Stimulated activated naive B cell treated with anti-CD40 and anti-IgM and Interleukin-4, amounts not matched to agents 10 μg/mL and 1 μg/mL and 100 μg/mL, for 72 hours (primary cell): Measurements from ENCODE around the gene SCYL1.

Source experiments
- ATAC-seq, 2 donors: fragments of 150-1000 bp; cut with Tn5 transposase; replicated peaks; 2 replicates each; pipeline ENCODE4 v1.10.0; 2021; ENCODE audit warnings: moderate library complexity in 1 of 2
- DNase-seq: peaks from one replicate; pipeline ENCODE4 v3.0.0; 2021
- H3K27ac Mint-ChIP-seq: one replicate; pipeline ENCODE4 v1.8.0; 2022; ENCODE audit warnings: mild to moderate bottlenecking, mixed read lengths
- H3K27me3 Mint-ChIP-seq, 2 donors: one replicate each; pipeline ENCODE4 v1.8.0; 2022; ENCODE audit warnings: mixed read lengths in 2 of 2
- H3K36me3 Mint-ChIP-seq, 2 donors: one replicate each; pipeline ENCODE4 v1.8.0; 2022; ENCODE audit warnings: mixed read lengths in 2 of 2, mild to moderate bottlenecking in 1 of 2
- H3K4me1 Mint-ChIP-seq, 2 donors: one replicate each; pipeline ENCODE4 v1.8.0; 2022; ENCODE audit warnings: mixed read lengths in 2 of 2, mild to moderate bottlenecking in 1 of 2
- H3K4me3 Mint-ChIP-seq, 2 donors: one replicate each; pipeline ENCODE4 v1.8.0; 2022; ENCODE audit warnings: mild to moderate bottlenecking in 2 of 2, mixed read lengths in 2 of 2, moderate library complexity in 1 of 2
- H3K9me3 Mint-ChIP-seq, 2 donors: one replicate each; pipeline ENCODE4 v1.8.0; 2022; ENCODE audit warnings: mixed read lengths in 2 of 2, mild to moderate bottlenecking in 1 of 2

The SCYL1 gene

DNA sequence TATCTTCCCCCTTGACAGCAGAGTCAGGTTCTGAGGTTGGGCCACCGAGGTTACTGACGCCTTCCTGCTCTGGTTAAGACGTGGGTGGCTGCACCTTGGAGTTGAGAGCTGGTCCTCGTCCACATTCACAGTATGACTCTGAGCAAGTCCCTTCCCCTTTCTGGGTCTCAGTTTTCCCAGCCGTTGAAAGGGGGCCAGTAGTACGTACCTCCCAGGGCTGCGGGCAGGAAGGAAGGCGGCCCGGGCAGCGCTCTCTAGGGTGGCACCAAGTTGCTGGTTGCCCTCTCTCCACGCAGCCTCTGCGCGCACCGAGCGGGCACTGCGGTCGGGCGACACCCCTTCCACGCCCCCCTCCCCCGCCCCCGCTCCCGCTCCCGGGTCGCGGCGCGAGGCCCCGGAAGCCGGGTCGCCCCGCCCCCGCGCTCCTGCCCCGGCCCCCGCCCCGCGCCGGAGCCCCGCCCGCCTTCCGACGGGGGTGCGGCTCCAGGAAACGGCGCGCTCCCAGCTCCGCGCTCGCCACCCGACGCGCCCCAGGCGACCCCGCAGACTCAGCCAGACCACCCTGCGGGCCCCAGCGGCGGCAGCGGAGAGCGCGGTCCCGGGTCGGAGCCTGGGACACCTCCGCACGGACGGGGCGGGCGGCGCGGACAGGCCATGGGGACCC lies 50.8 kb downstream of the SCYL1 start, which contains the start of gene EHBP1L1:
Gene EHBP1L1, plus strand, starts transcription at position 486 of the 664 bp plus-strand sequence. CDS start 250 bp downstream, outside the sequence.
- Mint-ChIP-seq H3K4me1 (peaks cover 42 to 80% of the 10 kb centered on the region in 2 donors), H3K9me3 (no peaks in the 10 kb centered on the region), H3K36me3 (peaks cover 26 to 51% of the 10 kb centered on the region in 2 donors), H3K27me3 (no peaks in the 10 kb centered on the region), H3K27ac (peak within 1 kb of the TSS; percentile 97), H3K4me3 (peak within 1 kb of the TSS; percentile 88 to 91)
- DNase-seq (peak; percentile 80), ATAC-seq (peak; percentile 50 to 55)

DNA sequence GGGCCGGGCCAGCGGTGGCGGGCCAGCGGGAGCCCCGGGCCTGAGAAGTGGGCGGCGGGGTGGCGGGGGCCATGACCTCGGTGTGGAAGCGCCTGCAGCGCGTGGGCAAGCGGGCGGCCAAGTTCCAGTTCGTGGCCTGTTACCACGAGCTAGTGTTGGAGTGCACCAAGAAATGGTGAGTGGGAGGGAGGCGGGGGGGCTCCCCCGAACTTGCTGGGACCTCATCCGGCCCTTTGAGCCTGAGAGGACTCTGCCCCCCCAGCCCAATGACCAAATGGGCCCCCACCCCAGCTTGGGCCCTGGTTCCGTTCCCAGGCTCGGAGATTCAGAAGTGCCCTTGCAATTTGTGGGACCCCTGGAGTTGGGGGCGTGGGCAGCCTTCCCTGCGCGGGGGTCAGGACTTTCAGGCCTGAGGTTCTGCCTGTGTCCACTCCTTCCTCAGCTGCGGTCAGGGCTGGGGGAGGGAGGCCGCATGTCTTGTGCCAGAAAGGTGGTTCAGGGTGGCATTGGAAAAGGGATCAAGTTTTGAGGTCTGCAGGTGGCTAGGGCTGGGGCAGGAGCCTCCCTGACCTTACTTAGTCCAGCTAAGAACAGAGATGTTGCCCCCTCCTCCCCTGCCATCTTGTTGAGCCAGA lies 51.5 kb downstream of the SCYL1 start:
- peaks cover 41 to 77% of the 10 kb centered on the region in 2 donors for H3K4me1 Mint-ChIP-seq
- no peak for DNase-seq
- peaks cover 29 to 56% of the 10 kb centered on the region in 2 donors for H3K36me3 Mint-ChIP-seq
- ATAC-seq = peak in 1 of 2 donors; percentile 1
- H3K27me3 Mint-ChIP-seq = no peaks in the 10 kb centered on the region
- no peaks in the 10 kb centered on the region for H3K9me3 Mint-ChIP-seq
- H3K4me3 Mint-ChIP-seq = peak overlapping the region; percentile 88 to 90
- H3K27ac Mint-ChIP-seq = peak overlapping the region; percentile 96

DNA sequence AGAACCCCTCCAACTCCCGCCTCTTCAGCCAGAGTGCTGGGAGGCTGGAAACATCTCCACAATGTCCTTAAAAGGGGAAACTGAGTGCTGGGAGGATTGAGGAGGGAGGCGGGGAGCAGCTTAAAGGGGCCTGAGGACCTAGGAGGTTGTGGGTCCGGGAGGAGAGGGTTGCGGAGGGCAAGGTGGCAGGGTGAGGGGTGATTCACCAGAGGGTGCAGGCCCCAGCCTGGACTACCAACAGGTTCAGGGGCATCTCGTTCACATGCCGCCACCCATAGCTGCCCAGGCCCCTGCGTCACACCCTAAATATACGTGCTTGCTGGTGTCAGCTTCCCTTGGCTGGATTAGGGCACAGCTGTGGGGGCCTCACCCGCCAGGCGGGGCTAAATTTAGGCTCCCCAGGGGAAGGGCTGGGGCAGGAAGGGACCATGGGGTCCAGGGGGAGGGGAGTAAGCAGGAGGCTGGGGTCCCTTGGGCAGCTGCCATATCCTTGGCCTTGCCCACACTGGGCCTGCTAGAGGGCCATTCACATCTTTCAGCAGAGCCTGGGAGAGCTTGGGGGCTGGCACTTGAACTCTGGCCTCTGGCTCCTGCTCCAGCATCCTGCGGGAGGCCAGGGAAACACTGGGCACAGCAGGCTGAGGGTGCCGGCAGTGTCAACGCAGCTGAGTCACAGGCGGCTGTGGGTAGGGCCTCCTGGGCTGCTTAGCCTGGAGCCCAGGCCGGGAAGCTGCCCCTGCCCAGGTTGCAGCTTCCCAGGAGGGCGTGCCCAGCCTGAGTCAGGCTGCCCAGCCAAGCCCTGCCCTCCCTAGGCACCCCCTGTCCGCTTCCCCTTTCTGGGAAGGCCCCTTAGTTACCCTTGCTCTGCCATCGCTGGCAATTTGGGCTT lies 52.2 kb downstream of the SCYL1 start:
- Mint-ChIP-seq H3K4me1 (peaks cover 40 to 77% of the 10 kb centered on the region in 2 donors), H3K36me3 (peaks cover 33 to 58% of the 10 kb centered on the region in 2 donors), H3K4me3 (peak overlapping the region; percentile 88 to 90), H3K27me3 (no peaks in the 10 kb centered on the region), H3K9me3 (no peaks in the 10 kb centered on the region), H3K27ac (peak overlapping the region; percentile 96)
- peak; percentile 10 to 21 for ATAC-seq
- peak; percentile 56 for DNase-seq

DNA sequence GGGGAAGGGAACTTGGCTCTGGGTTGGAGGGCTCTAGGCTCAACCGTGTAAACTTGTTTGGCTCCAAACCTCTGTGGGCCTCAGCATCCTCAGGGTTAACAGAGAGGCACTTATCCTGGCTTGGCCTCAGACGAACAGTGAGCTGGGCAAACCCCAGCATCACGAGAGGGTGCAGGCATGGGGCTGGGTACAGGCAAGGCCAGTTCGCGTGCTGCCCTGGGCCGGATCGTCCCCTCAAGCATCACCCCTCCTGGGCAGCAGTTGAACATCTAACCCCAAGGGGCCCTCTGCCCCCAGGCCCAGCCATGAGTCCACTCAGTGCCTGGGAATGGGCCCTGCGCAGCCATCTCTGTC lies 52.9 kb downstream of the SCYL1 start:
- H3K27ac Mint-ChIP-seq = peak overlapping the region; percentile 96
- peaks cover 38 to 61% of the 10 kb centered on the region in 2 donors for H3K36me3 Mint-ChIP-seq
- H3K4me3 Mint-ChIP-seq = peak overlapping the region; percentile 88 to 90
- ATAC-seq (no peak), DNase-seq (no peak)
- H3K27me3 Mint-ChIP-seq = no peaks in the 10 kb centered on the region
- no peaks in the 10 kb centered on the region for H3K9me3 Mint-ChIP-seq
- H3K4me1 Mint-ChIP-seq = peaks cover 44 to 73% of the 10 kb centered on the region in 2 donors

DNA sequence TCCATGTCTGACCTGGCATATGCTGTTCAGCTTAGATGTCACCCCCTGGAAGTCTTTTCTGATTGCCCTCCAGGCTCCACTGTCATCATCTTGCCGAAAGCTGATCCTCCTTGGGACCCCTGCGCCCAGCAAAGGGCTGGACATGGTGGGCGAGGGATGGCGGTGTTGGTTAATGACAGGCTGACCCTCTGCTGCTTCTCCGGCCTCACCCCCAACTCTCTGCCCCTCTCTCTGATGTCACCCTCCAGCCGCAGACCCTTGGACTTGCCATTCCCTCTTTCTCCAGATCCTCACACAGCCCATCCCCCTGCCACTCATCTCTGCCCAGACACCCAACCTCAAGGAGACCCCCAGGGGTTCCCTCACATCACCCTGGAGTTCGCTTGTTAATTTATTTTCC lies 53.3 kb downstream of the SCYL1 start:
- Mint-ChIP-seq H3K4me3 (peak overlapping the region; percentile 88 to 90), H3K27me3 (no peaks in the 10 kb centered on the region), H3K9me3 (no peaks in the 10 kb centered on the region), H3K4me1 (peaks cover 47 to 75% of the 10 kb centered on the region in 2 donors), H3K27ac (peak overlapping the region; percentile 96), H3K36me3 (peaks cover 42 to 65% of the 10 kb centered on the region in 2 donors)
- ATAC-seq (no peak), DNase-seq (no peak)

DNA sequence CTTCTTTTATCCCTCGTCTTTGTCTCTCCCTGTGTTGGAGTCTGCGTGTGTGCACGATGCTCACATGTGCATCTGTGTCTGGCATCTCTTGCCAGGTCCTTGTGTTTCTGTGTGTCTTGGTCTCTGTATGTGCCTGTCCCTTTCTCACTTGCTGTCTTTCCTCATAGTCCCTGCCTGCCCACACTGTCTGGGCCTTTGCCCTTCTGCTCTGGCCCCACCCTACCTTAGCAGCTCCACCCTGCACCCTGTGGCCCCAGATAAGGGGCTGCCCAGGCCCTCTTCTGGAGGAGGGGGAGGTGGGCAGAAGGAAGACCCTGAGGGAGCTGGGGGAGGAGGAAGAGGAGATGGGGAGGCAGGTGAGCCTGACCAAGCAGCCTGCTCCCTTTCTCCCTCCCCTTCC lies 53.8 kb downstream of the SCYL1 start:
- no peak for ATAC-seq
- peaks cover 46 to 75% of the 10 kb centered on the region in 2 donors for H3K4me1 Mint-ChIP-seq
- peak overlapping the region; percentile 96 for H3K27ac Mint-ChIP-seq
- no peak for DNase-seq
- H3K4me3 Mint-ChIP-seq = peak overlapping the region; percentile 88 to 90
- no peaks in the 10 kb centered on the region for H3K27me3 Mint-ChIP-seq
- H3K9me3 Mint-ChIP-seq = no peaks in the 10 kb centered on the region
- H3K36me3 Mint-ChIP-seq = peaks cover 44 to 68% of the 10 kb centered on the region in 2 donors

DNA sequence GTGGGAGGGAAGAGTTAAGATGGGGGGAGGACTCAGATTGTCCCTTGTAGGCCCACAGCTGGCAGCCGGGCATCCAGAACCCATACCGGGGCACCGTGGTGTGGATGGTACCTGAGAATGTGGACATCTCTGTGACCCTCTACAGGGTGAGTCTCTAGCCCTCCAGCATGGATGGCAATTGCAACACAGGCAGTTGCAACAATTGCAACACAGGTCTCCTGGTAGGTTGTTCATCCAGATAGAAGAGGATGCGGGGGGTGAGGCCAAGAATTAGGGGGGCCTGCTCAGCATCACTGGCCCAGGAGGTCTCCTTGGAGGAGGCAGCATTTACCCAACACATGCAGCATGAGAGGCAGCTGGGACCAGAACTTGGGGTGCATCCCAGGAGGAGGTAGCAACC lies 54.4 kb downstream of the SCYL1 start:
- ATAC-seq = no peak
- H3K27me3 Mint-ChIP-seq = no peaks in the 10 kb centered on the region
- peak overlapping the region; percentile 59 for H3K27ac Mint-ChIP-seq
- no peak for DNase-seq
- H3K36me3 Mint-ChIP-seq = peaks cover 44 to 69% of the 10 kb centered on the region in 2 donors
- no peak overlapping the region for H3K4me3 Mint-ChIP-seq
- H3K9me3 Mint-ChIP-seq = no peaks in the 10 kb centered on the region
- H3K4me1 Mint-ChIP-seq = peaks cover 48 to 70% of the 10 kb centered on the region in 2 donors

DNA sequence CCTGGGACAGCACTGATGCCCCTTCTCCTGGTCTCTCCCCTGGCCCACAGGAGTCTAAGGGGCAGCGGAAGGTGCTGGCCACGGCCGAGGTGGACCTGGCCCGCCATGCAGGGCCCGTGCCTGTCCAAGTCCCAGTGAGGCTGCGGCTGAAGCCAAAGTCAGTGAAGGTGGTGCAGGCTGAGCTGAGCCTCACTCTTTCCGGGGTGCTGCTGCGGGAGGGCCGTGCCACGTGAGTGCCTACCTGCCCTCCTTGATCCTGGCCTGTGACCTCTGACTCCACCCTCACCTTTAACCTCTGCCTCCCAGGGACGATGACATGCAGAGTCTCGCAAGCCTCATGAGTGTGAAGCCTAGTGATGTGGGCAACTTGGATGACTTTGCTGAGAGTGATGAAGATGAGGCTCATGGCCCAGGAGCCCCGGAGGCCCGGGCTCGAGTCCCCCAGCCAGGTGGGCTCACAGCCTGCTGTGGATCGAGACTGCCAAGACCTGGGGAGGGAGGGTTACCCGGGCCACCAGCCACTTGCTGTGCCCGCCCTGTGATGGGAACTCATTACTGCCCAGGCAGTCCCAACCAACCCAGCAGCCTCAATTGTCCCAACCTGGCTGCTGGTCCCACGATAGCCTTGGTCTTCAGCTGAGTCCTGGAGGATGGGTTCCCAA lies 55.3 kb downstream of the SCYL1 start:
- Mint-ChIP-seq H3K27ac (peak overlapping the region; percentile 7), H3K27me3 (no peaks in the 10 kb centered on the region), H3K36me3 (peaks cover 47 to 73% of the 10 kb centered on the region in 2 donors), H3K4me3 (no peak overlapping the region), H3K4me1 (peaks cover 43 to 64% of the 10 kb centered on the region in 2 donors), H3K9me3 (no peaks in the 10 kb centered on the region)
- DNase-seq (no peak), ATAC-seq (no peak)

DNA sequence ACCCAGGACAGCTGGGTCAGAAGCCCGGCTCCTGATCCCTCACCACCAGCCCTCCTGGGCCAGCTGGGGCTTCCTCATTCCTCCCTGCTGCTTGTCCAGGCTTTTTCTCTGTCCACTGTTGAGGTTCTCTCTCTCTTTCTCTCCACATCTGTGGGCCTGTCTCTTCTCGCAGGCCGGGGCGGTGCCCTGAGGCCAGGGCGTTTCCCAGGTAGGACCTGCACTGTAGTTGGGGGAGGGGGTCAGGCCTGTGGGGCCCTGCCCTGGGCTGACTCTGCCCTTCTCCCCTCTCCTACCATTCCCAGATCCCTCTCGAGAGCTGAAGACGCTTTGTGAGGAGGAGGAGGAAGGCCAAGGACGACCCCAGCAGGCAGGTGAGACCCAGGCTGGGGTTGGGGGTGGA lies 55.9 kb downstream of the SCYL1 start:
- no peak for DNase-seq
- no peaks in the 10 kb centered on the region for H3K9me3 Mint-ChIP-seq
- H3K36me3 Mint-ChIP-seq = peaks cover 50 to 74% of the 10 kb centered on the region in 2 donors
- ATAC-seq = no peak
- H3K27me3 Mint-ChIP-seq = no peaks in the 10 kb centered on the region
- peaks cover 40 to 63% of the 10 kb centered on the region in 2 donors for H3K4me1 Mint-ChIP-seq
- H3K27ac Mint-ChIP-seq = peak overlapping the region; percentile 44
- H3K4me3 Mint-ChIP-seq = peak overlapping the region in 1 of 2 donors; percentile 26

DNA sequence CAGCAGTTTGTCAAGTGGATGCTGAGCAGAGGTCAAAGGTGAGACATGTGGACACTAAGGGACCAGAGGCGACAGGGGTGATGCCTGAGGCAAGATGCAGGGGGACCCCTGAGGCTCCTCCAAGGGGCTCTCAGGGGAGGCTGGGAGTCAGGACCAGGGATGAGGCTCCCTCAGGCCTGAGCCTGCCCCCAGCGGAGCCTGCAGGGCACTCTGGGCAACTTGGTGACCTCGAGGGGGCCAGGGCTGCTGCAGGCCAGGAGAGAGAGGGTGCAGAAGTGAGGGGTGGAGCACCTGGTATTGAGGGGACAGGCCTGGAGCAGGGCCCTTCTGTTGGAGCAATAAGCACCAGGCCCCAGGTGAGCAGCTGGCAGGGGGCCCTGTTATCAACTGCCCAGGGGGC lies 57.0 kb downstream of the SCYL1 start:
- no peak for ATAC-seq
- H3K36me3 Mint-ChIP-seq = peaks cover 58 to 80% of the 10 kb centered on the region in 2 donors
- DNase-seq = no peak
- peak overlapping the region; percentile 44 for H3K27ac Mint-ChIP-seq
- no peaks in the 10 kb centered on the region for H3K27me3 Mint-ChIP-seq
- no peaks in the 10 kb centered on the region for H3K9me3 Mint-ChIP-seq
- H3K4me1 Mint-ChIP-seq = peaks cover 50 to 67% of the 10 kb centered on the region in 2 donors
- peak overlapping the region in 1 of 2 donors; percentile 3 for H3K4me3 Mint-ChIP-seq

DNA sequence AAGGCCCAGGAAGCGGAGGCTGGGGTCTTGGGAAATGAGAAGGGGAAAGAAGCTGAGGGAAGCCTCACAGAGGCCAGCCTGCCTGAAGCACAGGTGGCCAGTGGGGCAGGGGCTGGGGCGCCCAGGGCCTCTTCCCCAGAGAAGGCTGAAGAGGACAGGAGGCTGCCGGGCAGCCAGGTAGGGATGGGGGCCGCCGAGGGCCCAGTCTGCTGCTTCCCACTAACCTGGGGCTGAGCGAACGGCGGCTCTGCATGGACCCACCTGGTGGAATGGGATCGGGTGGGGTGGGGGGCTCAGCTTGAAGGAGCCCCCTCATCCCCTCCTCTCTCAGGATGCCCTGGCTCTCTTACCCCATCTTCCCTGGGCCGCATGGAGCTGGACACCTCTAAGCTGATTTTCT lies 58.7 kb downstream of the SCYL1 start:
- Mint-ChIP-seq H3K4me1 (peaks cover 52 to 67% of the 10 kb centered on the region in 2 donors), H3K36me3 (peaks cover 58 to 83% of the 10 kb centered on the region in 2 donors), H3K4me3 (peak overlapping the region in 1 of 2 donors; percentile 2), H3K27ac (peak overlapping the region; percentile 62), H3K27me3 (no peaks in the 10 kb centered on the region), H3K9me3 (no peaks in the 10 kb centered on the region)
- DNase-seq = no peak
- ATAC-seq = no peak

DNA sequence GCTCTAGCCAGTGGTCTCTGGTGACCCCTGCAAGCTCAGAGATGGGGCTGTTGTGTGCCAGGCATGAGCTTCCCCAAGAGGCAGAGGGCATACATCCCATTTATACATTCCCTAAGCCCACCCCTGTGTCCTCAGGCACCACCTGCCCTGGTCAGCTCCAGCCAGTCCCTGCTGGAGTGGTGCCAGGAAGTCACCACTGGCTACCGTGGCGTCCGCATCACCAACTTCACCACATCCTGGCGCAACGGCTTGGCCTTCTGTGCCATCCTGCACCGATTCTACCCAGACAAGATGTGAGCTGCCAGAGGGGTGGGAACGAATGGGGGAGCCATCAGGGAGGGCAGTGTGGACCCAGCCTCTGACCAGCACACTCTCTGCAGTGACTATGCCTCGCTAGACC lies 59.2 kb downstream of the SCYL1 start:
- DNase-seq (no peak), ATAC-seq (no peak)
- Mint-ChIP-seq H3K9me3 (no peaks in the 10 kb centered on the region), H3K36me3 (peaks cover 60 to 83% of the 10 kb centered on the region in 2 donors), H3K4me1 (peaks cover 55 to 67% of the 10 kb centered on the region in 2 donors), H3K27me3 (no peaks in the 10 kb centered on the region), H3K27ac (peak overlapping the region; percentile 44), H3K4me3 (no peak overlapping the region)

DNA sequence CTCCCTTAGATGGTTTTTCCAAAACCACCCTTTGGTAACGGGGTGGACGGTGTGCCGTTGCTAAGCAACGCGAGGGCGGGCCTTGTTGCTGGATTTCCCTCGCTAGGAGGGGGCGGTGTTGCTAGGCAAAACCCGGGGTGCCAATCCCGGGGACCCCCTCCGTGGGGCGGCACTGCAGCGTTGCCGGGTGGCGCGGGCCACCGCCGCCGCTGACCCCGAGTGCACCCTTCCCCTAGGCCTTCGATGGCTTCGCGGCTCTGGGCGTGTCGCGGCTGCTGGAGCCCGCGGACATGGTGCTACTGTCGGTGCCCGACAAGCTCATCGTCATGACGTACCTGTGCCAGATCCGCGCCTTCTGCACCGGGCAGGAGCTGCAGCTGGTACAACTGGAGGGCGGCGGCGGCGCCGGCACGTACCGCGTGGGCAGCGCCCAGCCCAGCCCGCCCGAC lies 59.9 kb downstream of the SCYL1 start:
- ATAC-seq = no peak
- no peak overlapping the region for H3K4me3 Mint-ChIP-seq
- peaks cover 57 to 80% of the 10 kb centered on the region in 2 donors for H3K36me3 Mint-ChIP-seq
- H3K4me1 Mint-ChIP-seq = peaks cover 57 to 71% of the 10 kb centered on the region in 2 donors
- H3K27ac Mint-ChIP-seq = peak overlapping the region; percentile 44
- no peaks in the 10 kb centered on the region for H3K27me3 Mint-ChIP-seq
- no peak for DNase-seq
- no peaks in the 10 kb centered on the region for H3K9me3 Mint-ChIP-seq
